ENCODE results near the gene LIN7A.

LIN7A gene

GRCh38 chr12:80941916-80942315 is 4.2 kb upstream of the LIN7A start:
- no peak overlapping the region for H3K4me2 ChIP-seq (ENCODE audit: low read length)
- no peaks in the 10 kb centered on the region for H3K36me3 ChIP-seq (ENCODE audit: insufficient read depth, low read length)
- no peak overlapping the region for H3K4me3 ChIP-seq (ENCODE audit: low read depth, low read length, poor library complexity, severe bottlenecking)
- H3K9ac ChIP-seq (ENCODE audit: low read length), result no peak overlapping the region
- H3F3A ChIP-seq (ENCODE audit: insufficient read depth, low read length), result no peaks in the 10 kb centered on the region
- no peaks in the 10 kb centered on the region for H3K27me3 ChIP-seq (ENCODE audit: insufficient read depth, low read length)
- no peaks in the 10 kb centered on the region for H4K20me1 ChIP-seq (ENCODE audit: insufficient read depth, low read length)
- H3K4me1 ChIP-seq (ENCODE audit: insufficient read depth, low read length, severe bottlenecking), result no peaks in the 10 kb centered on the region
- no peak overlapping the region for H2AFZ ChIP-seq (ENCODE audit: low read length)
- no peaks in the 10 kb centered on the region for H3K79me2 ChIP-seq (ENCODE audit: insufficient read depth, low read length)
- H3K9me2 ChIP-seq (ENCODE audit: low read depth, low read length), result no peaks in the 10 kb centered on the region
- no peaks in the 10 kb centered on the region for H3K9me3 ChIP-seq (ENCODE audit: low read length)
- TF ChIP-seq EZH2 (IDR thresholded peaks at IDR 0.05; ENCODE audit: borderline replicate concordance, low read length) (no peak), CTCF (IDR thresholded peaks at IDR 0.05; ENCODE audit: low read length) (no peak)
- no peak overlapping the region for H3K27ac ChIP-seq (ENCODE audit: low read depth, low read length, poor library complexity, severe bottlenecking)

GRCh38 chr12:80939231-80939950 is 1.7 kb upstream of the LIN7A start:
- no peaks in the 10 kb centered on the region for H3F3A ChIP-seq (ENCODE audit: insufficient read depth, low read length)
- no peak overlapping the region for H3K27ac ChIP-seq (ENCODE audit: low read depth, low read length, poor library complexity, severe bottlenecking)
- no peaks in the 10 kb centered on the region for H3K27me3 ChIP-seq (ENCODE audit: insufficient read depth, low read length)
- H3K36me3 ChIP-seq (ENCODE audit: insufficient read depth, low read length), result no peaks in the 10 kb centered on the region
- H3K9me2 ChIP-seq (ENCODE audit: low read depth, low read length), result no peaks in the 10 kb centered on the region
- no peaks in the 10 kb centered on the region for H3K79me2 ChIP-seq (ENCODE audit: insufficient read depth, low read length)
- no peaks in the 10 kb centered on the region for H4K20me1 ChIP-seq (ENCODE audit: insufficient read depth, low read length)
- H3K9me3 ChIP-seq (ENCODE audit: low read length), result no peaks in the 10 kb centered on the region
- H2AFZ ChIP-seq (ENCODE audit: low read length), result no peak overlapping the region
- no peak overlapping the region for H3K4me3 ChIP-seq (ENCODE audit: low read depth, low read length, poor library complexity, severe bottlenecking)
- no peaks in the 10 kb centered on the region for H3K4me1 ChIP-seq (ENCODE audit: insufficient read depth, low read length, severe bottlenecking)
- H3K9ac ChIP-seq (ENCODE audit: low read length), result no peak overlapping the region
- TF ChIP-seq EZH2 (IDR thresholded peaks at IDR 0.05; ENCODE audit: borderline replicate concordance, low read length) (no peak), CTCF (IDR thresholded peaks at IDR 0.05; ENCODE audit: low read length) (no peak)
- H3K4me2 ChIP-seq (ENCODE audit: low read length), result no peak overlapping the region

GRCh38 chr12:80938397-80938796 is 663 bp upstream of the LIN7A start:
- TF ChIP-seq EZH2 (IDR thresholded peaks at IDR 0.05; ENCODE audit: borderline replicate concordance, low read length), result no peak
- H4K20me1 ChIP-seq (ENCODE audit: insufficient read depth, low read length), result no peaks in the 10 kb centered on the region
- no peaks in the 10 kb centered on the region for H3K9me3 ChIP-seq (ENCODE audit: low read length)
- no peak overlapping the region for H3K27ac ChIP-seq (ENCODE audit: low read depth, low read length, poor library complexity, severe bottlenecking)
- no peak overlapping the region for H2AFZ ChIP-seq (ENCODE audit: low read length)
- no peak overlapping the region for H3K4me2 ChIP-seq (ENCODE audit: low read length)
- H3K9me2 ChIP-seq (ENCODE audit: low read depth, low read length), result no peaks in the 10 kb centered on the region
- no peak overlapping the region for H3K4me3 ChIP-seq (ENCODE audit: low read depth, low read length, poor library complexity, severe bottlenecking)
- no peaks in the 10 kb centered on the region for H3F3A ChIP-seq (ENCODE audit: insufficient read depth, low read length)
- no peaks in the 10 kb centered on the region for H3K36me3 ChIP-seq (ENCODE audit: insufficient read depth, low read length)
- no peaks in the 10 kb centered on the region for H3K4me1 ChIP-seq (ENCODE audit: insufficient read depth, low read length, severe bottlenecking)
- H3K9ac ChIP-seq (ENCODE audit: low read length), result no peak overlapping the region
- H3K27me3 ChIP-seq (ENCODE audit: insufficient read depth, low read length), result no peaks in the 10 kb centered on the region
- H3K79me2 ChIP-seq (ENCODE audit: insufficient read depth, low read length), result no peaks in the 10 kb centered on the region

All from OCI-LY1 (cell line).